ENCODE results near the gene STAG1. TPM values are rescaled to one million over a fixed set of nuclear protein-coding genes. Genes with fewer than 3 reads are reported as not detected.
"Not testable (repeated sequence)": the region's sequence is repeated elsewhere in the genome, so short reads cannot be mapped to it uniquely, and the experiment has no call there.

STAG1 gene
- total and polyA plus RNA-seq, 2 experiments from 2014 or later = 9.0 to 21.9 TPM

DNA sequence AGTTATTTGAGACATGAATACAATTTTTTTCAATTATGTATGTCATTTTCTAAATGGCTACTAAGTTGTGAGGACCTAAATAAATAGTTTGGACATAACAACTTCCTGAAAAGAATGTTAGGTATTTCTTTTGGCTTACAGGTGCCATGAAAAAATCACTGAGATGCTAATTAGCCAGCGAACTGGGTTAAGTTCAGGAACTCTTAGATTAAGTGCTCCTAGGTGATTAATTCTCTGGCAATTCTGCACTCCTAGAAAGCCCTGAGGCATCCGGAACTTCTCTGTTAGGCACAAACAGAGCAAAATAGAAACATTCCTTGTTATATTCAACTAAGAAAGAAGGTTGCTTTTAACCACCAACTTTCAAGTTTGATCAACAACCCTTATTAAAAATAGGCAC lies 192.3 kb downstream of the STAG1 start (continued):
- TF ChIP-seq, protein P1, sequence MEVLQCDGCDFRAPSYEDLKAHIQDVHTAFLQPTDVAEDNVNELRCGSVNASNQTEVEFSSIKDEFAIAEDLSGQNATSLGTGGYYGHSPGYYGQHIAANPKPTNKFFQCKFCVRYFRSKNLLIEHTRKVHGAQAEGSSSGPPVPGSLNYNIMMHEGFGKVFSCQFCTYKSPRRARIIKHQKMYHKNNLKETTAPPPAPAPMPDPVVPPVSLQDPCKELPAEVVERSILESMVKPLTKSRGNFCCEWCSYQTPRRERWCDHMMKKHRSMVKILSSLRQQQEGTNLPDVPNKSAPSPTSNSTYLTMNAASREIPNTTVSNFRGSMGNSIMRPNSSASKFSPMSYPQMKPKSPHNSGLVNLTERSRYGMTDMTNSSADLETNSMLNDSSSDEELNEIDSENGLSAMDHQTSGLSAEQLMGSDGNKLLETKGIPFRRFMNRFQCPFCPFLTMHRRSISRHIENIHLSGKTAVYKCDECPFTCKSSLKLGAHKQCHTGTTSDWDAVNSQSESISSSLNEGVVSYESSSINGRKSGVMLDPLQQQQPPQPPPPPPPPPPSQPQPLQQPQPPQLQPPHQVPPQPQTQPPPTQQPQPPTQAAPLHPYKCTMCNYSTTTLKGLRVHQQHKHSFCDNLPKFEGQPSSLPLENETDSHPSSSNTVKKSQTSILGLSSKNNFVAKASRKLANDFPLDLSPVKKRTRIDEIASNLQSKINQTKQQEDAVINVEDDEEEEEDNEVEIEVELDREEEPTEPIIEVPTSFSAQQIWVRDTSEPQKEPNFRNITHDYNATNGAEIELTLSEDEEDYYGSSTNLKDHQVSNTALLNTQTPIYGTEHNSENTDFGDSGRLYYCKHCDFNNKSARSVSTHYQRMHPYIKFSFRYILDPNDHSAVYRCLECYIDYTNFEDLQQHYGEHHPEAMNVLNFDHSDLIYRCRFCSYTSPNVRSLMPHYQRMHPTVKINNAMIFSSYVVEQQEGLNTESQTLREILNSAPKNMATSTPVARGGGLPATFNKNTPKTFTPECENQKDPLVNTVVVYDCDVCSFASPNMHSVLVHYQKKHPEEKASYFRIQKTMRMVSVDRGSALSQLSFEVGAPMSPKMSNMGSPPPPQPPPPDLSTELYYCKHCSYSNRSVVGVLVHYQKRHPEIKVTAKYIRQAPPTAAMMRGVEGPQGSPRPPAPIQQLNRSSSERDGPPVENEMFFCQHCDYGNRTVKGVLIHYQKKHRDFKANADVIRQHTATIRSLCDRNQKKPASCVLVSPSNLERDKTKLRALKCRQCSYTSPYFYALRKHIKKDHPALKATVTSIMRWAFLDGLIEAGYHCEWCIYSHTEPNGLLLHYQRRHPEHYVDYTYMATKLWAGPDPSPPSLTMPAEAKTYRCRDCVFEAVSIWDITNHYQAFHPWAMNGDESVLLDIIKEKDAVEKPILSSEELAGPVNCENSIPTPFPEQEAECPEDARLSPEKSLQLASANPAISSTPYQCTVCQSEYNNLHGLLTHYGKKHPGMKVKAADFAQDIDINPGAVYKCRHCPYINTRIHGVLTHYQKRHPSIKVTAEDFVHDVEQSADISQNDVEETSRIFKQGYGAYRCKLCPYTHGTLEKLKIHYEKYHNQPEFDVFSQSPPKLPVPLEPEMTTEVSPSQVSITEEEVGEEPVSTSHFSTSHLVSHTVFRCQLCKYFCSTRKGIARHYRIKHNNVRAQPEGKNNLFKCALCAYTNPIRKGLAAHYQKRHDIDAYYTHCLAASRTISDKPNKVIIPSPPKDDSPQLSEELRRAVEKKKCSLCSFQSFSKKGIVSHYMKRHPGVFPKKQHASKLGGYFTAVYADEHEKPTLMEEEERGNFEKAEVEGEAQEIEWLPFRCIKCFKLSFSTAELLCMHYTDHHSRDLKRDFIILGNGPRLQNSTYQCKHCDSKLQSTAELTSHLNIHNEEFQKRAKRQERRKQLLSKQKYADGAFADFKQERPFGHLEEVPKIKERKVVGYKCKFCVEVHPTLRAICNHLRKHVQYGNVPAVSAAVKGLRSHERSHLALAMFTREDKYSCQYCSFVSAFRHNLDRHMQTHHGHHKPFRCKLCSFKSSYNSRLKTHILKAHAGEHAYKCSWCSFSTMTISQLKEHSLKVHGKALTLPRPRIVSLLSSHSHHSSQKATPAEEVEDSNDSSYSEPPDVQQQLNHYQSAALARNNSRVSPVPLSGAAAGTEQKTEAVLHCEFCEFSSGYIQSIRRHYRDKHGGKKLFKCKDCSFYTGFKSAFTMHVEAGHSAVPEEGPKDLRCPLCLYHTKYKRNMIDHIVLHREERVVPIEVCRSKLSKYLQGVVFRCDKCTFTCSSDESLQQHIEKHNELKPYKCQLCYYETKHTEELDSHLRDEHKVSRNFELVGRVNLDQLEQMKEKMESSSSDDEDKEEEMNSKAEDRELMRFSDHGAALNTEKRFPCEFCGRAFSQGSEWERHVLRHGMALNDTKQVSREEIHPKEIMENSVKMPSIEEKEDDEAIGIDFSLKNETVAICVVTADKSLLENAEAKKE (CRISPR knock-in tag; IDR thresholded peaks at IDR 0.05) = no peak

DNA sequence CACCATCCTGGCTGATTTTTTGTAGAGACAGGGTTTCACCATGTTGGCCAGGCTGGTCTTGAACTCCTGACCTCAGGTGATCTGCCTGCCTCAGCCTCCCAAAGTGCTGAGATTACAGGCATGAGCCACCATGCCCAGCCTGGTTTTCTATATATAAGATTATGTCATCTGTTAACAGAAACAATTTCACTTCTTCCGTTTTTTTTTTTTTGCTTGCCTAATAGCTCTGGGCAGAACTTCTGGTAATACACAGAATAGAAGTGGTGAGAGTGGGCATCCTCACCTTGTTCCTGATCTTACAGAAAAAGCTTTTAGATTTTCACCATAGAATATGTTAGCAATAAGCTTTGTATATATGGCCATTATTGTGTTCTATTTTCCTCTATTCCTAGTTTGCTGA lies 202.7 kb downstream of the STAG1 start:
- H3K4me3 Mint-ChIP-seq; H3K9me3 Mint-ChIP-seq; H3K27ac ChIP-seq (ENCODE audit: low read depth); H3K4me2 ChIP-seq; H3K4me3 ChIP-seq; ATAC-seq; H3F3A ChIP-seq (replicated peaks; ENCODE audit: low read depth); DNase-seq (ENCODE audit: low spot score); H3K27ac Mint-ChIP-seq; H3K9me2 ChIP-seq (ENCODE audit: insufficient read depth); H3K36me3 Mint-ChIP-seq (ENCODE audit: low read depth); H3K79me2 ChIP-seq (replicated peaks; ENCODE audit: insufficient read depth); H4K20me1 ChIP-seq (replicated peaks; ENCODE audit: insufficient read depth); H3K36me3 ChIP-seq (ENCODE audit: insufficient read depth); H2AFZ ChIP-seq; H3K27me3 Mint-ChIP-seq (ENCODE audit: insufficient read depth, low read depth, poor library complexity); H3K27me3 ChIP-seq (ENCODE audit: insufficient read depth): not testable (repeated sequence)
- H3K4me1 ChIP-seq (ENCODE audit: insufficient read depth) = peaks cover 14% of the 10 kb centered on the region
- H3K4me1 Mint-ChIP-seq = peaks cover 21% of the 10 kb centered on the region

DNA sequence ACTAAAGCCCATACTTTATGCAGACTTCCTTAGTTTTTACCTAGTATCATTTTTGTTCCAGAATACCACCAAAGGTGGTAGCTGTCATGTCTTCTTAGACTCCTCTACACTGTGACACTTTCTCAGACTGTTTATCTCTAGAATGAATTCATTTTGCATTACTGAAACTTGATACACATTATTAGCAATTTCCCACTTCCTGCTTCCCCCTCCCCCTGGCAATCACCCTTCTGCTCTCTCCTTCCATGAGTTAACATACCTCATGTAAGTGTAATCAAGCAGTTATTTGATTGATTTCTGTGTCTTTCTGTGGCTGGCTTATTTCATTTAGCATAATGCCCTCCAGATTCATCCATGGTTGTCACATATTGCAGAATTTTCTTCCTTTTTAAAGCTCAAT lies 204.9 kb downstream of the STAG1 start:
- Histone ChIP-seq H3F3A (replicated peaks; ENCODE audit: low read depth) (no peaks in the 10 kb centered on the region), H3K79me2 (replicated peaks; ENCODE audit: insufficient read depth) (no peaks in the 10 kb centered on the region), H2AFZ (no peak overlapping the region), H3K27me3 (ENCODE audit: insufficient read depth) (no peaks in the 10 kb centered on the region), H3K9me2 (ENCODE audit: insufficient read depth) (no peaks in the 10 kb centered on the region), H3K27ac (ENCODE audit: low read depth) (no peak overlapping the region), H3K4me1 (ENCODE audit: insufficient read depth) (peaks cover 8% of the 10 kb centered on the region; the same call in 1 of the 2 replicates), H3K4me2 (no peak overlapping the region), H4K20me1 (replicated peaks; ENCODE audit: insufficient read depth) (no peaks in the 10 kb centered on the region), H3K36me3 (ENCODE audit: insufficient read depth) (no peaks in the 10 kb centered on the region), H3K4me3 (no peak overlapping the region)
- no peaks in the 10 kb centered on the region for H3K36me3 Mint-ChIP-seq (ENCODE audit: low read depth)
- ATAC-seq (no peak), DNase-seq (ENCODE audit: low spot score) (no peak)
- no peak overlapping the region for H3K27ac Mint-ChIP-seq
- peaks cover 11% of the 10 kb centered on the region; the same call in 2 of the 3 replicates for H3K4me1 Mint-ChIP-seq
- H3K4me3 Mint-ChIP-seq = no peak overlapping the region
- no peaks in the 10 kb centered on the region for H3K9me3 Mint-ChIP-seq
- peaks cover 3% of the 10 kb centered on the region for H3K27me3 Mint-ChIP-seq (ENCODE audit: insufficient read depth, low read depth, poor library complexity)
- TF ChIP-seq, protein P2, sequence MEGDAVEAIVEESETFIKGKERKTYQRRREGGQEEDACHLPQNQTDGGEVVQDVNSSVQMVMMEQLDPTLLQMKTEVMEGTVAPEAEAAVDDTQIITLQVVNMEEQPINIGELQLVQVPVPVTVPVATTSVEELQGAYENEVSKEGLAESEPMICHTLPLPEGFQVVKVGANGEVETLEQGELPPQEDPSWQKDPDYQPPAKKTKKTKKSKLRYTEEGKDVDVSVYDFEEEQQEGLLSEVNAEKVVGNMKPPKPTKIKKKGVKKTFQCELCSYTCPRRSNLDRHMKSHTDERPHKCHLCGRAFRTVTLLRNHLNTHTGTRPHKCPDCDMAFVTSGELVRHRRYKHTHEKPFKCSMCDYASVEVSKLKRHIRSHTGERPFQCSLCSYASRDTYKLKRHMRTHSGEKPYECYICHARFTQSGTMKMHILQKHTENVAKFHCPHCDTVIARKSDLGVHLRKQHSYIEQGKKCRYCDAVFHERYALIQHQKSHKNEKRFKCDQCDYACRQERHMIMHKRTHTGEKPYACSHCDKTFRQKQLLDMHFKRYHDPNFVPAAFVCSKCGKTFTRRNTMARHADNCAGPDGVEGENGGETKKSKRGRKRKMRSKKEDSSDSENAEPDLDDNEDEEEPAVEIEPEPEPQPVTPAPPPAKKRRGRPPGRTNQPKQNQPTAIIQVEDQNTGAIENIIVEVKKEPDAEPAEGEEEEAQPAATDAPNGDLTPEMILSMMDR (conservative IDR thresholded peaks at IDR 0.05; ENCODE audit: low read depth in 2 of 2) = no peak
- TF ChIP-seq JUNB (IDR thresholded peaks at IDR 0.05; ENCODE audit: unreplicated experiment) (no peak), ZNF114 (CRISPR knock-in tag; IDR thresholded peaks at IDR 0.05) (no peak), NANOG (IDR thresholded peaks at IDR 0.05; ENCODE audit: borderline replicate concordance) (no peak), CREB1 (CRISPR knock-in tag; IDR thresholded peaks at IDR 0.05; ENCODE audit: low read depth) (no peak)
- TF ChIP-seq, protein P3, sequence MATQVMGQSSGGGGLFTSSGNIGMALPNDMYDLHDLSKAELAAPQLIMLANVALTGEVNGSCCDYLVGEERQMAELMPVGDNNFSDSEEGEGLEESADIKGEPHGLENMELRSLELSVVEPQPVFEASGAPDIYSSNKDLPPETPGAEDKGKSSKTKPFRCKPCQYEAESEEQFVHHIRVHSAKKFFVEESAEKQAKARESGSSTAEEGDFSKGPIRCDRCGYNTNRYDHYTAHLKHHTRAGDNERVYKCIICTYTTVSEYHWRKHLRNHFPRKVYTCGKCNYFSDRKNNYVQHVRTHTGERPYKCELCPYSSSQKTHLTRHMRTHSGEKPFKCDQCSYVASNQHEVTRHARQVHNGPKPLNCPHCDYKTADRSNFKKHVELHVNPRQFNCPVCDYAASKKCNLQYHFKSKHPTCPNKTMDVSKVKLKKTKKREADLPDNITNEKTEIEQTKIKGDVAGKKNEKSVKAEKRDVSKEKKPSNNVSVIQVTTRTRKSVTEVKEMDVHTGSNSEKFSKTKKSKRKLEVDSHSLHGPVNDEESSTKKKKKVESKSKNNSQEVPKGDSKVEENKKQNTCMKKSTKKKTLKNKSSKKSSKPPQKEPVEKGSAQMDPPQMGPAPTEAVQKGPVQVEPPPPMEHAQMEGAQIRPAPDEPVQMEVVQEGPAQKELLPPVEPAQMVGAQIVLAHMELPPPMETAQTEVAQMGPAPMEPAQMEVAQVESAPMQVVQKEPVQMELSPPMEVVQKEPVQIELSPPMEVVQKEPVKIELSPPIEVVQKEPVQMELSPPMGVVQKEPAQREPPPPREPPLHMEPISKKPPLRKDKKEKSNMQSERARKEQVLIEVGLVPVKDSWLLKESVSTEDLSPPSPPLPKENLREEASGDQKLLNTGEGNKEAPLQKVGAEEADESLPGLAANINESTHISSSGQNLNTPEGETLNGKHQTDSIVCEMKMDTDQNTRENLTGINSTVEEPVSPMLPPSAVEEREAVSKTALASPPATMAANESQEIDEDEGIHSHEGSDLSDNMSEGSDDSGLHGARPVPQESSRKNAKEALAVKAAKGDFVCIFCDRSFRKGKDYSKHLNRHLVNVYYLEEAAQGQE (IDR thresholded peaks at IDR 0.05; ENCODE audit: unreplicated experiment) = no peak
